ENCODE measurements around the gene IL23R.

Gene IL23R

GRCh38 chr1:67294836-67295617 is 128.8 kb downstream of the IL23R start:
- no peak for DNase-seq (ENCODE audit: low read depth in 1 of 2, low spot score in 1 of 2)

- DNase-seq (ENCODE audit: low read depth in 1 of 2, low spot score in 1 of 2), result no peak
Observed at GRCh38 chr1:67298762-67299161, 132.5 kb downstream of the IL23R start.

- DNase-seq (ENCODE audit: low read depth in 1 of 2, low spot score in 1 of 2), result no peak
Observed at GRCh38 chr1:67299296-67299695, 133.0 kb downstream of the IL23R start.

- no peak for DNase-seq (ENCODE audit: low read depth in 1 of 2, low spot score in 1 of 2)
Observed at GRCh38 chr1:67300561-67300960, 134.3 kb downstream of the IL23R start.

GRCh38 chr1:67304023-67304422 is 137.8 kb downstream of the IL23R start:
- no peak for DNase-seq (ENCODE audit: low read depth in 1 of 2, low spot score in 1 of 2)

DNA sequence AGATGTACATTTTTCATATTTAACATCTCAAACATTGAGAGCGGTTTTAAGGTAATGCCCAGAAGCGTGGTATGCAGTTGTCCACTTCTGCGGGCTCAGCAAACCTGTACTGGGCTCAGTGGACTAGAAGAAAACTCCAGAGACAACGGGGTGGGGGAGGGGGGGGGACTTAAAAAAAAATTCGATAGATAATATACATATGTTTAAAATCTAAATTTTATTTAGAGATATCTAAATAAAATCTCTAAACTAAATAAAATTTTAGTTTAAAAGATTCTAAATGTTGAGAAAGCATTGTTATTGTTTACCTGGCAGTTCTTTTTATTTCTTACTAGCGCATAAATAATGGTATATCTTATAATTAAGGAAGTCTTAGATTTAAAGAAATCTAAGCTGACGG is 140.3 kb downstream of the IL23R start:
- no peak for DNase-seq (ENCODE audit: low read depth in 1 of 2, low spot score in 1 of 2)

GRCh38 chr1:67307251-67308060 is 141.2 kb downstream of the IL23R start, which contains the start of gene IL12RB2:
Gene IL12RB2 (plus strand): TSS chr1:67307873. CDS start chr1:67320369, 12,496 bp downstream.
- DNase-seq (ENCODE audit: low read depth in 1 of 2, low spot score in 1 of 2), result peak in 1 of 2 donors; percentile 41

DNA sequence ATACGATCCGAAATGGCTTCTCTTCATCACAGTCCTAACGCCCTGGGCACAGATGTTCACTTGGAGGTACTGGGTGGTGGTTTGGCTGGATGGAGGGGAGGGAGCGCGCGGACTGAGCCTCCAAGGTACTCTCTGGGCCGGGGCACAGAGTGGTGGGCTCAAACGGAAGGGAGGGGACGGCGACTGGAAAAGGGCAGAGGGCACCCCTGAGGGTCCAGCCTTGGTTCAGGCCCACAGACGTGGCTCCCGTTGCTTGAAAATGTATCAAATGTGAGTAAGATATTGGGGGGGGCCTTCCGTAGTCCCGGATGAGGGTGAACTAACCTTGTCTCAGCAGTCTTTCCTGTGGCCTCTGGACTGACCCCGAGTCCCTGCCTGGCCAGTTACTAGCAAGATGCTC is 141.9 kb downstream of the IL23R start:
- DNase-seq (ENCODE audit: low read depth in 1 of 2, low spot score in 1 of 2), result no peak

Data from stimulated activated CD4-positive, alpha-beta T cell treated with anti-CD3 and anti-CD28 coated beads, Interleukin-15, amount 100 ng/mL, for 1 hour (primary cell).